ENCODE data around the gene PTPRH. TPM values are rescaled to one million over a fixed set of nuclear protein-coding genes. Genes with fewer than 3 reads are reported as not detected.
"Not testable (repeated sequence)": the region's sequence is repeated elsewhere in the genome, so short reads cannot be mapped to it uniquely, and the experiment has no call there.

The PTPRH gene
- total and polyA plus RNA-seq, 8 donors = 0.10 to 0.63 (median 0.23) TPM

DNA sequence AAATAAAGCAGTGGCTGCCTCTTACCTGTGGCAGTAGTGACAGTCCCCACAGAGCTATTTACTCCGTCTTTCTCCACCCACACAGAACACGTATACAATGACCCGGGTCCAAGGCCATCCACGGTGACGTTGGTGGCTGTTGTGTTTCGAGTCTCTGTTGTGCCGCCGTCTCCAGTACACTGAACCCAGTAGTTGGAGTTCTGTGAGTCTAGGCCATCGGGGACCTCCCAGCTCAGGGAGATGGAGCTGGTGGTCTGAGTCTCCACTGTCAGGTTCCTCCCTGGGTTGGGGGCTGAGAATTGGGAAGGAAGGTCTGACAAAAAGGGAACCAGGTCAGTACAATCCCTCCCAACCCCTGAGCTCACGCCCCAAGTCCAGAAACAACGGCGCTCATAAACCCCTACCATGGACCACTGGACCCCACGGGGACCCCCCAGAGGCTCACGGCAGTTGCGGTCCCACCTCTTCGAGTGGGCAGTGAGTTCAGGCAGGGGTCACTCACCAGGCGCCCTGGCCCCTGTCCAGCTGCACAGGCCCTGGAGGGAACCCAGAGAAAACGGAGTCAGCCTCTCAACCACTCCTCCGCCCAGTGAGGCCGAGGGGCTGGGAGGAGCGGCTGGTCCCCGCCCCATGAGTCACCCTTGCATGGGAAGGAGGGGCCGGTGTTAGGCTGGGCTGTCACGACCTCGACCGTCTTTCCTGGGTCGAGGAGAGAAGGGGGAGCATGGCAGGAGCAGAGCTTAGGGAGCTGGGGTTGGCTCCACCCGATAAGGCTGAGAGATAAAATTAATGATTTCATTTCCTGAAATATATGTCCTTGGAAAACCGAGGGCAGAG, 2.4 kb downstream of the PTPRH start:
- peak; percentile 96 for ATAC-seq
- TF ChIP-seq, protein P1, sequence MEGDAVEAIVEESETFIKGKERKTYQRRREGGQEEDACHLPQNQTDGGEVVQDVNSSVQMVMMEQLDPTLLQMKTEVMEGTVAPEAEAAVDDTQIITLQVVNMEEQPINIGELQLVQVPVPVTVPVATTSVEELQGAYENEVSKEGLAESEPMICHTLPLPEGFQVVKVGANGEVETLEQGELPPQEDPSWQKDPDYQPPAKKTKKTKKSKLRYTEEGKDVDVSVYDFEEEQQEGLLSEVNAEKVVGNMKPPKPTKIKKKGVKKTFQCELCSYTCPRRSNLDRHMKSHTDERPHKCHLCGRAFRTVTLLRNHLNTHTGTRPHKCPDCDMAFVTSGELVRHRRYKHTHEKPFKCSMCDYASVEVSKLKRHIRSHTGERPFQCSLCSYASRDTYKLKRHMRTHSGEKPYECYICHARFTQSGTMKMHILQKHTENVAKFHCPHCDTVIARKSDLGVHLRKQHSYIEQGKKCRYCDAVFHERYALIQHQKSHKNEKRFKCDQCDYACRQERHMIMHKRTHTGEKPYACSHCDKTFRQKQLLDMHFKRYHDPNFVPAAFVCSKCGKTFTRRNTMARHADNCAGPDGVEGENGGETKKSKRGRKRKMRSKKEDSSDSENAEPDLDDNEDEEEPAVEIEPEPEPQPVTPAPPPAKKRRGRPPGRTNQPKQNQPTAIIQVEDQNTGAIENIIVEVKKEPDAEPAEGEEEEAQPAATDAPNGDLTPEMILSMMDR (IDR thresholded peaks at IDR 0.05) = no peak
- H3K4me1 ChIP-seq = peaks cover 6 to 16% of the 10 kb centered on the region in 2 donors
- no peaks in the 10 kb centered on the region for H3K36me3 ChIP-seq
- peaks cover 0 to 58% of the 10 kb centered on the region in 2 donors for H3K27me3 ChIP-seq
- DNase-seq = peak in 3 of 4 donors; percentile 47 to 91 (median 85)
- intact Hi-C loops (cut with DNase I) = no loop called here
- H3K27ac ChIP-seq = no peak overlapping the region
- H3K9me3 ChIP-seq = no peaks in the 10 kb centered on the region
- H3K4me3 ChIP-seq = no peak overlapping the region

DNA sequence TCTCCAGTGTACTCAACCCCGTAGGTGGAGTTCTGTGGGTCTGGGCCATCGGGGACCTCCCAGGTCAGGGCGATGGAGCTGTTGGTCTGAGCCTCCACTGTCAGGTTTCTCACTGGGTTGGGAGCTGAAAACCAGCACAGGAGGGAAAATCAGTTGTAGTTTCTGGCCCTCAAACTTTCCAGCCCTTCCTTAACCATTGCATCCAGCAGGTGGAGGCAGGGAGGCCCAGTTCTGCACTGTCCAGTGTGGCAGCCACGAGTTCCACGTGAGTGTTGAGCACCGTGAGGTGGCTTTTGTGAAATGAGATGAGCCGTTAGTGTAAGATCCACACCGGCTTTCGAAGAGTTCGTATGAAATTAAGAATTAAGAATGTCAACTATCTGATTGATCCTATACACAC, 7.1 kb downstream of the PTPRH start:
- H3K36me3 ChIP-seq; H3K9me3 ChIP-seq; H3K4me1 ChIP-seq; H3K4me3 ChIP-seq; intact Hi-C loops (cut with DNase I); ATAC-seq; H3K27ac ChIP-seq; DNase-seq: not testable (repeated sequence)
- peaks cover 0 to 86% of the 10 kb centered on the region in 2 donors for H3K27me3 ChIP-seq

DNA sequence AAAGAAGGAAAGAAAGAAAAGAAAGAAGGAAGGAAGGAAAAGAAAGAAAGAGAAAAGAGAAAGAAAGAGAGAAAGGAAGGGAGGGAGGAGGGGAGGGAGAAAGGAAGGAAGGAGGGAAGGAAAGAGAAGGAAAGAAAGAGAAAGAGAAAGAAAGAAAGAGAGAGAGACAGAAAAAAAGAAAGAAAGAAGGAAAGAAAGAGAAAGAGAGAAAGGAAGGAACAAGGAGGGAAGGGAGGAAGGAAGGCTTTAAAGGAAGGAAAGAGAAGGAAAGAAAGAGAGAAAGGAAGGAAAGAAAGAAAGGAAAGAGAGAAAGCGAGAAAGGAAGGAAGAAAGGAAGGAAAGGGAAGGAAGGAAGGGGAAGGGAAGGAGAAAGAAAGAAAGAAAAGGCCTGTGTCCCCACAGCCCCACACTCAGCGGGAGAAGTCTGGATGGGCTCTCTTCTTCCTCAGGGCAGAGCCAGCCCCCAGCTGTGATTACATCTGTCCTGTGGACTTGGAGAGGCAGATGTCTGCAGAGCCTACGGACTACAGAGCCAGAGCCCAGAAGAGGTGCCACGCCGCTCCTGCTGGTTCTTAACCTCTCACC, 9.6 kb downstream of the PTPRH start:
- intact Hi-C loops (cut with DNase I) = no loop called here
- no peaks in the 10 kb centered on the region for H3K36me3 ChIP-seq

DNA sequence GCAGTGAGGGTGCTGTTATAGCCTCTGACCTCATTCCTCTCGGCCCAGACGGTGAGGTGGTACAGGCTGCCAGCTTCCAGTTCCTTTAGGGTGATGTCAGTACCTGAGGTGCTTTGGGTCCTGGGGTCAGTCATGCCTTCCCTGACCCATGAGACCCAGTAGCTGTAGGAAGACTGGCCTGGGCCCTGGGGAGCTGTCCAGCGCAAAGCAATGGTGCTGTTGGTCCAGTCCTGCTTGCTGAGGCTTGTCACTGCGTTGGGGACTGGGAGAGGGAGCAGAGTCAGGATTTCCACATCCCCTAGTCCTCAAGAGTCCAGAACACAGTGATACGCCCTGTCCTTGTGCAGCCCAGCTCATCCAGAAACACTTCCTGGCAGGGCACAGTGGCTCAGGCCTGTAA, 10.7 kb downstream of the PTPRH start:
- ATAC-seq (no peak), DNase-seq (no peak)
- intact Hi-C loops (cut with DNase I) = no loop called here
- Histone ChIP-seq H3K4me1 (no peaks in the 10 kb centered on the region), H3K36me3 (no peaks in the 10 kb centered on the region), H3K27ac (no peak overlapping the region), H3K9me3 (no peaks in the 10 kb centered on the region), H3K4me3 (no peak overlapping the region), H3K27me3 (peaks cover 0 to 69% of the 10 kb centered on the region in 2 donors)
- TF ChIP-seq, protein P1 (IDR thresholded peaks at IDR 0.05) = no peak

More for the DNA sequence above, 9.6 kb downstream of the PTPRH start:
- H3K27ac ChIP-seq = no peak overlapping the region
- DNase-seq = no peak
- H3K9me3 ChIP-seq = no peaks in the 10 kb centered on the region
- no peak overlapping the region for H3K4me3 ChIP-seq
- H3K4me1 ChIP-seq = no peaks in the 10 kb centered on the region
- H3K27me3 ChIP-seq = peaks cover 0 to 72% of the 10 kb centered on the region in 2 donors
- TF ChIP-seq, protein P1 (IDR thresholded peaks at IDR 0.05) = no peak
- no peak for ATAC-seq

DNA sequence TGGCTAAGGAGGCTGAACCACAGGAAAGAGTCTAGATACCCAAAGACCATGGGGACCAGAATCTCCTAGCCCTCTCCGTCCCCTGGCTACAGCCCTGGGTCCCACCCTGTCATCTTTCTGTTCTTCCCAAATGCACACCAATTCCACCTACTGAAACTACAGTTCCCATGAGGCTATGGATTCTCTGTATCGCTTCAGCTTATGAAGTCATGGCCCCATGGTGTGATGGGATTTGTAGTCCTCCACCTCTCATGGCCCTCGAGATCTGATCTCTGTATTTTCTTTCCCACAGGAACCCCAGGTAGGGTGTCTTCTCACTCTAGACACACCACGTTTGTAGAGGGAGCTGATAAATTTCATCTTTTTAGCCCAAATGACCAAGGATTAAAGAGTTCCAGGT, 11.8 kb downstream of the PTPRH start:
- TF ChIP-seq, protein P1 (IDR thresholded peaks at IDR 0.05) = no peak
- ATAC-seq = no peak
- Histone ChIP-seq H3K9me3 (no peaks in the 10 kb centered on the region), H3K4me3 (no peak overlapping the region), H3K36me3 (no peaks in the 10 kb centered on the region), H3K27ac (no peak overlapping the region), H3K27me3 (peaks cover 0 to 78% of the 10 kb centered on the region in 2 donors), H3K4me1 (no peaks in the 10 kb centered on the region)
- intact Hi-C loops (cut with DNase I) = no loop called here
- no peak for DNase-seq
